Fibroblast of villous mesenchyme (primary cell): ENCODE data around the gene ADPRHL1. TPM values are rescaled to one million over a fixed set of nuclear protein-coding genes. Genes with fewer than 3 reads are reported as not detected.

Source experiments
- DNase-seq: peaks from one replicate; pipeline ENCODE4 v3.0.0-alpha.2; 2010; ENCODE audit warnings: low read depth
- H3K4me3 ChIP-seq: 2 replicates; pipeline ENCODE4 v1.5.1; 2011; ENCODE audit warnings: low read depth, mild to moderate bottlenecking, low read length
- total RNA-seq: library from RNA; depleted of rRNA; stranded (reverse); fragments of >200 nt; gene quantifications from 2 replicates; pipeline ENCODE4 v1.2.3, GENCODE V29; 2012
- TF ChIP-seq, protein P1 (sequence below): IDR thresholded peaks from 2 replicates; pipeline ENCODE4 v1.5.1; 2012; ENCODE audit warnings: low read depth, mild to moderate bottlenecking, low read length; ENCODE audit not compliant: insufficient read depth

ADPRHL1 gene
- total RNA-seq, 1 donor = 1.3 TPM

DNA sequence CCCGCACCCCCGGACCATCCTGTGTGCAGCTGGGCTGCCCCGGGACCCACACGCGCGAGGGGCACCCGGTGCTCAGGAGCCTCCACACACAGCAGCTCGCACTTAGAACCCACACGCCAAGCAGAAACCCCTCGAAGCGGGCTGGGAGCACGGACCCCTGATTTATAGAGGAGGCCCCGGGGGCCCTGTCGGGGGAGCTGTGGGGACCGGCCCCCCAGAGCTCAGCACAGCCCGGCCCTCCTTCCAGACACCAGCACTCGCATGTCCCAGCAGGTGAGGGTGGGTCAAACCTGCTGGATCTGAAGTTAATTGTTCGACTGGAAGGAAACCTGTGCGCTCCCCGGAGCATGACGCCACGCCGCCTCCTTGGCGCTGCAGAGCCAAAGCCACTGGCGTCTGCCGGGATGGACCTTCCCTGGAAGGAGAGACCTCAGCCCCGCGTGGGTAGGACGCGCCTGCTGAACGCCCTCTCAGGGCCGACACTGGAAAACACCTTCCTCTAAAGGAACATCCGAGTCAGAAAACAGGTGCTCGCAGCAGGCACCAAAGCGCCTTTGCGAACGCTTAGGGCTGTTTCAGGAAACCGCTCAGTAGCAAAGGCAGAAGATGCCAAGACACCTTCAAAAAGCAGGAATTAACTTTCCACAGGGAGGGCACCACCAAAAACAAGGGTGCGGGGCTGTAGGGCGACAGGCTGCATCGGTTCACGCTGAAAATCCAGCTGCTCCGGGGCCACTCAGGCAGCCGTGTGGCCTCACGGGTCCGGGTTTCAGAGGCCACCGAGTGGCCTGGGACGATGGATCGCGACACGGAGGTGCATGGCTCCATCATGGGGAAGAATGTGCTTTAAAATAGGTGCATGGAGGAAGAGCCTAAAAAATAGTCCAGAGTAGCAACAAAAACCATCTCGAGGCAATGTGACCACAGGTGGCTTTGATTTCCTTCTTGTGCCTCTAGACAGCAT lies 51.6 kb downstream of the ADPRHL1 start:
- H3K4me3 ChIP-seq = no peak overlapping the region
- no peak for DNase-seq
- TF ChIP-seq, protein P1, sequence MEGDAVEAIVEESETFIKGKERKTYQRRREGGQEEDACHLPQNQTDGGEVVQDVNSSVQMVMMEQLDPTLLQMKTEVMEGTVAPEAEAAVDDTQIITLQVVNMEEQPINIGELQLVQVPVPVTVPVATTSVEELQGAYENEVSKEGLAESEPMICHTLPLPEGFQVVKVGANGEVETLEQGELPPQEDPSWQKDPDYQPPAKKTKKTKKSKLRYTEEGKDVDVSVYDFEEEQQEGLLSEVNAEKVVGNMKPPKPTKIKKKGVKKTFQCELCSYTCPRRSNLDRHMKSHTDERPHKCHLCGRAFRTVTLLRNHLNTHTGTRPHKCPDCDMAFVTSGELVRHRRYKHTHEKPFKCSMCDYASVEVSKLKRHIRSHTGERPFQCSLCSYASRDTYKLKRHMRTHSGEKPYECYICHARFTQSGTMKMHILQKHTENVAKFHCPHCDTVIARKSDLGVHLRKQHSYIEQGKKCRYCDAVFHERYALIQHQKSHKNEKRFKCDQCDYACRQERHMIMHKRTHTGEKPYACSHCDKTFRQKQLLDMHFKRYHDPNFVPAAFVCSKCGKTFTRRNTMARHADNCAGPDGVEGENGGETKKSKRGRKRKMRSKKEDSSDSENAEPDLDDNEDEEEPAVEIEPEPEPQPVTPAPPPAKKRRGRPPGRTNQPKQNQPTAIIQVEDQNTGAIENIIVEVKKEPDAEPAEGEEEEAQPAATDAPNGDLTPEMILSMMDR = no peak

DNA sequence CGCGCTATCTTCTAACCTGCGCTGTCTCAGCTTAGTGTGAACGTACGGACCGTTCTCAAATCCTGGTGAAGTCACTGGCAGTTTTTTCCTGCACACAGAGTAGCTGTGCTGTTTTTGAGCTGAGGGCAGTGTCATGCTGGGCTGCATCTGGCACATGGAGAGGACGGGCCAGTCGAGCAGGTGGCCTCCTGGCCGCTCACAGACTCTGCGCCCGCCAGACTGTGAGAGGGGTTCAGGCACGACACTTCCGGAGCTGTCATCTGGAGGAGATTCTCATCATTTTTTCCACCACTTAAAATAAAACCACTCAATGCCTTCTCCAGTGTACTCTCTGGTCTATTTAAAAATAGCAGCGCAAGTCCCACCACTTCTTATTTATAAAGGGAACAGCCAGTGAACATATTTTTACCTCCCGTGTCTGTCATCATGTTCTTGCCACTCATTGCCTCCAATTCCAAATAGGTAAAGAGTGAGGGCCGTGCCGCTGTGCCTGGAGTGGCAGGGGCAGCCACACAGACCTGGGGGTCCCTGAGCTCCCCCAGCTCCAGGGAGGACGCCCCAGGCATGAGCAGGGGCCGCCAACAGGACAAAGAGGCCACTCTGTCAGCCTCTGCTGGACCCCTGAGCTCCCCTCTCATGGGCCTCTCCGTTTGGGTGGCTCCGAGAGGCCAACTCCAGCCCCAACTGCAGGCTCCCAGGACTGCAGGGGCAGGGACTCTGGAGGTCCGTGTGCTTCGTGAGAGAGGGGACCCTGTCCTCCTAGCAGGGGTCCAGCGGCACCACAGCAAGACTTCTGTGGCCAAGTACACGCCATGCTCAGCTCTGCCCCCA lies 52.5 kb downstream of the ADPRHL1 start:
- TF ChIP-seq, protein P1 = no peak
- H3K4me3 ChIP-seq = no peak overlapping the region
- no peak for DNase-seq

DNA sequence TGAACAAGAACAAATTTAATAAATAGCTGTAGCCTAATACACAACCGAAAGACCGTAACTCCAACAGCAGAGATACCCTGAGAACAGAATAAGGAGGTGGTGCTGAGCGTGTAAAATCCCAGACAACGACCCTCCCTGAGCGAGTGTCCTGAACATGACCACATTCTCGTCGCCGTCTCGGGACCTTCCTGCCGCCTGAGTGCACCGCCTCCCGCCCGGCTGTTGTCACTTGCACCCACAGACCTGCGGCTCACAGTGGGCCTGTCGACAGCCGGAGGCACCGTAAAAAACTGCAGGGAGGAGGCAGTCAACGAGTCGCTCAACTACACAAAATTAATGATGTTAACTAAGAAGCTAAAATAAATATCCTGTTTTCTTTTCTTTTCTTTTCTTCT lies 53.5 kb downstream of the ADPRHL1 start:
- TF ChIP-seq, protein P1 = no peak
- H3K4me3 ChIP-seq = no peak overlapping the region
- DNase-seq = no peak

DNA sequence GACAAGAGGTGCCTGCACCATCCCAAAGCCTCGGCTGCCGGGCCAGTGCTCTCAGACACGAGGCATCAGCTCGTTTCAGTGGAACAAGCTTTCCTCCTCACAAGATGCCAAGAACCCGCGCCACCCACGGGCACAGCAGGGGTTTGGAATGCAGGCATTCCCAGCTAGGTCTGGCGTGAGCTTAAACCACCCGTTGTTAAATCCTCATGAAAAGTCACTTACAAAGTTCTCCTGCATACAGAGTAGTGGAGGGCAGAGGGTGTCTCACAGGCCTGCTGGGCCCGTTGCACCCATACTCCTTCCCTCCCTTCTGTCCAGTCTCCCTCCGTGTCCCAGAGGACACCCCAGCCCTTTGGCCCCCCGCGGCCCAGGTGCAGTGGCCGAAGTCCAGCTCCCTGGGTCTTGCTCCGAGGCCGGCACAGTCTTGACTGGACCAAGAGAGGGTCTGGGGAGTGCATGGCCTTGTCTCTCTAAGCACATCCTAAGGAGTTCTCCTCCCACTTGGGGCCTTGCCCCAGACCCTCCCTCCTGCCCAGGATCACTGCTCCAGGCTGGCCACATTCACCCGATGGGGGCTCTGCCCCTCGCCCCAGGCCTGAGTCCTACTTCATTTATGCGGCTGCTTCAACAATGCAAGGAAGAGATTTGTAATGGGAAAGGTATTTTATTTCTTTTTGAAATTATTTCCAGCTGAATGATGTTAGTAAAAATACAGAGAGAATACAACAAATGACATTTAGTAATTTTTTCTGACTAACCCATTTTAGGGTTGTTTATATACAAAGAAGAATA lies 54.1 kb downstream of the ADPRHL1 start:
- TF ChIP-seq, protein P1 = no peak
- no peak for DNase-seq
- no peak overlapping the region for H3K4me3 ChIP-seq

DNA sequence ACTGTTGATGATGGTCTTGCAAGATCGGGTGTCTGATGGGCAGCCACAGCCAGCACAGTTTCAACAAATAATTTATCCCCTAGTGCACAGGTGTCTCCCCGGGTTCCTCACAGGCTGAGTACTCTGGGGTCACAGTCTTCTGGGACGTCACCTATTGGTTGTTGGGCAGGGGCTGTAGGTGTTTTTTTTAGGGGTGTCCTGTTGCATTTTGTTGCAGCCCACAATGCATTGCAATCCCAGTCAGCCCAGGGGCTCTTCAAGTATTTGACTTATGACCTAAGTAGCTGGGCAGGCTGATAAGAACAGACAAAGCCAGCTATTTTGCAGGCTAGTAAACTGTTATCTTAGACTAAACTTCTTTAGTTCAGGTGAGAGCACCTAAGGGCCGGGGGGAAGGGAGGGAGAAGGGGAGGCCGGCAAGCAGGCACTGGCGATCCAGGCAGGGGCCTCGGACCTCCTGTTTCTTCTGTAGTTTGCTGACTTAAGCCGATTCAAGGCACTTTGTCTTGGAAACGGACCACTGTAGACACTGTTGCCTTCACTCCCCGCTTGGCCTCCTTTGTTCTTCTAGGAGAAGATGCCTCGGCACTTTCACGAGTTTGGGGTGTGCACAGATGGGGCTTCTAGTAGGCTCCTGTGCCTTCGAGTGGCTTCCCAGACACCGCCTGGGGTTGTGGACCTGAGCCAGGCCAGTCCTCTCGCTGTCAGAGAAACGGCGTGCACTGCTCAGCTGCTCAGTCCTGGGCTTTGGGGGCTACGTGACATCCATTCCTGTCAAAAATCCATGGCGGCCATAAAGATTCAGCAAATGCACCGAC lies 55.5 kb downstream of the ADPRHL1 start:
- TF ChIP-seq, protein P1 = no peak
- DNase-seq = no peak
- no peak overlapping the region for H3K4me3 ChIP-seq

DNA sequence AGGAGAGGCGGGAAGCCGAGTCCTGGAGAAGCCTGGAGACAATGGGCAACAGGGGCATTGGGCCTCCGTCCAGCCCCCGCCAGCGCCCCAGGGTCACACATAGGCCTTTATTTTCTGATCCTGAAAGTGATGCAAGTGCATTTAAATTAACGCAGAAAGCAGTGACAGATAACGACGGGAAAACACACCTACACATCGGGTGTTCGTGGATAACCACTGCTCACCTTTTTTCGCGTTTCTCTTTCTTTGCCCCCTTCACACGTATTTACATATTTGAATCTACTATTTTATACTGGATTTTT lies 59.0 kb downstream of the ADPRHL1 start:
- no peak overlapping the region for H3K4me3 ChIP-seq
- TF ChIP-seq, protein P1 = no peak
- DNase-seq = no peak
